ENCODE data around the gene RNF144A. TPM values are rescaled to one million over a fixed set of nuclear protein-coding genes. Genes with fewer than 3 reads are reported as not detected.

RNF144A gene
- total and polyA plus RNA-seq, 10 of the 15 experiments (the other 5 are each of a cell fraction or from before 2014, with no cell fraction given) = 0.02 to 12.1 (median 0.48) TPM; not detected in 1

DNA sequence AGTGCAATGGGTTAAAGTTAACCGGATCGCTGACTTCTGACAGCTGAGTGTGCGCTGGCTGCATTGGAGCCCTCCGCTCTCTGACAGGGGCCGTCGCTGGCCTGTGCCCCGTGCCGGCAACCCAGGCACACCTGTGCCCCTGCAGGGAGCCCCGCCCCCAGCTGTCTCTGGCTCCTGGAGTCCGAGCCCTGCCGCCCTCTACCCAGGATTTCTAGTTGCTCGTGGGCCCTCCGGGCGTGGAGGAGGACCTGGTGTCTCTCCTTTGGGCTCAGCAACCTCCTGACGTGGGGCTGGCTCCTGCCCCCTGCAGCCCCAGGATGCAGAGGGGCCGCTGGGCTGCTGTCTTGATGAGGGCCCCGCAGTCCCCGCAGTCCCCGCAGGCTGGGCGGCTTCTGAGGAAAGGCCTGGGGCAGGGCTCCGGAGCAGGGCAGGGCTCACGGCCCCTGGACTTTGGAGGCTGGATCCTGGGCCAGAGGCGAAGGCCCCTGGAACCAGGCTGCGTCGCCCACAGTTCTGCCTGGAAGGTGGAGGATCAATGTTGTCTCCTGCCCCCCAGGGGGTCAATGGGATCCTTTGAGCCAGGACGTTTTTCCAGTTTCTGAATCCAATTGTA, 172.8 kb downstream of the RNF144A start:
- H4K20me1 ChIP-seq (ENCODE audit: control insufficient read depth, insufficient read depth) = no peaks in the 10 kb centered on the region
- peaks cover 0 to 3% of the 10 kb centered on the region in 2 experiments; a peak in 1 of 4 replicates for H3K27me3 ChIP-seq (replicated peaks in 1 of 2; ENCODE audit: control insufficient read depth in 2 of 2, insufficient read depth in 2 of 2, low read length in 1 of 2)
- no TSS peak for BruUV-seq (replicated peaks)
- TF ChIP-seq SP1 (IDR thresholded peaks at IDR 0.05; ENCODE audit: low read depth, low read length) (no peak), RBBP5 (conservative IDR thresholded peaks at IDR 0.05) (no peak), FOXK2 (IDR thresholded peaks at IDR 0.05) (no peak), ZNF217 (IDR thresholded peaks at IDR 0.05) (no peak), CBFB (IDR thresholded peaks at IDR 0.05; ENCODE audit: low read depth) (no peak), TBL1XR1 (IDR thresholded peaks at IDR 0.05; ENCODE audit: low read depth, low read length) (no peak)
- FAIRE-seq (no peak), DNase-seq (ENCODE audit: low read depth, low spot score) (no peak), ATAC-seq (no peak)
- no peaks in the 10 kb centered on the region for H3K36me3 ChIP-seq (ENCODE audit: control insufficient read depth in 2 of 2, insufficient read depth in 2 of 2, low read length in 1 of 2)
- no peaks in the 10 kb centered on the region for H3K9me3 ChIP-seq (replicated peaks; ENCODE audit: control insufficient read depth, insufficient read depth, low read length)
- ChIA-PET SMC1A (ENCODE audit: uncharacterized antibody, unreplicated experiment) (no interaction called here), CTCF (interaction anchor here (1.4 kb wide), 1 partner anchor 173 kb away, joined by 3 read pairs; the partner anchor contains the start of gene RNF144A), RAD21 (ENCODE audit: unreplicated experiment) (no interaction called here), POLR2A (no interaction called here)
- H3K79me2 ChIP-seq (ENCODE audit: control insufficient read depth, insufficient read depth, low read length) = no peaks in the 10 kb centered on the region
- H3K4me3 ChIP-seq = no peak overlapping the region
- no peak overlapping the region for H3K27ac ChIP-seq (ENCODE audit: control insufficient read depth, insufficient read depth)
- no peak overlapping the region for H3K9ac ChIP-seq (ENCODE audit: control insufficient read depth, insufficient read depth, low read length)
- in situ Hi-C loops (cut with MboI) (loop anchor here (10.0 kb wide), 1 partner anchor 1595 kb away; the partner anchor contains the start of gene ID2), intact Hi-C loops (cut with micrococcal nuclease; ENCODE audit: unreplicated experiment) (loop anchor here (10.0 kb wide), 1 partner anchor 585 kb away; no protein-coding TSS in a partner anchor)
- H3K4me1 ChIP-seq (ENCODE audit: control insufficient read depth, insufficient read depth, low read length) = no peaks in the 10 kb centered on the region
- H2AFZ ChIP-seq (ENCODE audit: control insufficient read depth, low read depth, low read length) = no peak overlapping the region
- 53% methylated on average over 23 of the region's 26 CpGs for WGBS (ENCODE audit: insufficient coverage, insufficient replicate concordance, low lambda C conversion rate, missing lambda C conversion rate)
- H3K4me2 ChIP-seq (ENCODE audit: control insufficient read depth, insufficient read depth) = no peak overlapping the region

DNA sequence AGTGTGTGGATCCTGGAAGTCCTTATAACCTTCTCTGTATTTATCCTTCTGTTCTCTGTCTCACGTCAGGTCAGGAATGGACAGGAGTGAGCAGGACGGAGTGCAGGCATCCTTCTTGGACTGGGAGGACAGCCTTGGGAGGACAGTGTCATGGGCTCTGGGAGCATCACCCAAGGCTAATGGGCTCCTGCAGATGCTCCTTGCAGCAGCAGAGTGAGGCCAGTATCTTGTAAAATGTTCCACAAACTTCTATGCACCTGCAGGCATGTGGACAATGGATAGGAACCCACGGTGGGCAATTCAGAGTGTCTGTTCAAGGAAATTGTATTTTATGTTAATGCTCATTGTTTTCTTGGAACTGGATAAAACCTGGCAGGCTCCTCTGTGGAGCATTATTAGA, 176.2 kb downstream of the RNF144A start:
- 23% methylated on average over 3 of the region's 3 CpGs for WGBS (ENCODE audit: insufficient coverage, insufficient replicate concordance, low lambda C conversion rate, missing lambda C conversion rate)
- Histone ChIP-seq H3K36me3 (ENCODE audit: control insufficient read depth in 2 of 2, insufficient read depth in 2 of 2, low read length in 1 of 2) (no peaks in the 10 kb centered on the region), H2AFZ (ENCODE audit: control insufficient read depth, low read depth, low read length) (no peak overlapping the region), H3K27me3 (replicated peaks in 1 of 2; ENCODE audit: control insufficient read depth in 2 of 2, insufficient read depth in 2 of 2, low read length in 1 of 2) (no peaks in the 10 kb centered on the region), H3K4me3 (no peak overlapping the region), H4K20me1 (ENCODE audit: control insufficient read depth, insufficient read depth) (no peaks in the 10 kb centered on the region), H3K79me2 (ENCODE audit: control insufficient read depth, insufficient read depth, low read length) (no peaks in the 10 kb centered on the region), H3K9ac (ENCODE audit: control insufficient read depth, insufficient read depth, low read length) (no peak overlapping the region), H3K4me1 (ENCODE audit: control insufficient read depth, insufficient read depth, low read length) (peaks cover 4% of the 10 kb centered on the region; the same call in 1 of the 2 replicates), H3K27ac (ENCODE audit: control insufficient read depth, insufficient read depth) (no peak overlapping the region), H3K9me3 (replicated peaks; ENCODE audit: control insufficient read depth, insufficient read depth, low read length) (no peaks in the 10 kb centered on the region), H3K4me2 (ENCODE audit: control insufficient read depth, insufficient read depth) (no peak overlapping the region)
- RAD21 ChIA-PET (ENCODE audit: unreplicated experiment) = no interaction called here
- SMC1A ChIA-PET (ENCODE audit: uncharacterized antibody, unreplicated experiment) = interaction anchor here (0.6 kb wide), 1 partner anchor 186 kb away, joined by 3 read pairs; no protein-coding TSS in a partner anchor
- in situ Hi-C loops (cut with MboI) = loop anchor here (10.0 kb wide), 1 partner anchor 1591 kb away; the partner anchor contains the start of gene ID2
- POLR2A ChIA-PET = no interaction called here
- no peak for TF ChIP-seq NR2F1 (conservative IDR thresholded peaks at IDR 0.05)
- no peak for TF ChIP-seq DPF2 (IDR thresholded peaks at IDR 0.05)
- no peak for TF ChIP-seq ETV6 (conservative IDR thresholded peaks at IDR 0.05 in 1 of 2, IDR thresholded peaks at IDR 0.05 in 1 of 2; ENCODE audit: borderline replicate concordance in 1 of 2, low read depth in 1 of 2)
- no peak for TF ChIP-seq RCOR1 (conservative IDR thresholded peaks at IDR 0.05; ENCODE audit: low read depth, low read length)
- TF ChIP-seq HCFC1 (IDR thresholded peaks at IDR 0.05; ENCODE audit: low read length) = no peak
- no peak for TF ChIP-seq ZBED1 (IDR thresholded peaks at IDR 0.05; ENCODE audit: borderline replicate concordance)
- no peak for TF ChIP-seq JUND (IDR thresholded peaks at IDR 0.05; ENCODE audit: low read depth, low read length)
- TF ChIP-seq, protein P1, sequence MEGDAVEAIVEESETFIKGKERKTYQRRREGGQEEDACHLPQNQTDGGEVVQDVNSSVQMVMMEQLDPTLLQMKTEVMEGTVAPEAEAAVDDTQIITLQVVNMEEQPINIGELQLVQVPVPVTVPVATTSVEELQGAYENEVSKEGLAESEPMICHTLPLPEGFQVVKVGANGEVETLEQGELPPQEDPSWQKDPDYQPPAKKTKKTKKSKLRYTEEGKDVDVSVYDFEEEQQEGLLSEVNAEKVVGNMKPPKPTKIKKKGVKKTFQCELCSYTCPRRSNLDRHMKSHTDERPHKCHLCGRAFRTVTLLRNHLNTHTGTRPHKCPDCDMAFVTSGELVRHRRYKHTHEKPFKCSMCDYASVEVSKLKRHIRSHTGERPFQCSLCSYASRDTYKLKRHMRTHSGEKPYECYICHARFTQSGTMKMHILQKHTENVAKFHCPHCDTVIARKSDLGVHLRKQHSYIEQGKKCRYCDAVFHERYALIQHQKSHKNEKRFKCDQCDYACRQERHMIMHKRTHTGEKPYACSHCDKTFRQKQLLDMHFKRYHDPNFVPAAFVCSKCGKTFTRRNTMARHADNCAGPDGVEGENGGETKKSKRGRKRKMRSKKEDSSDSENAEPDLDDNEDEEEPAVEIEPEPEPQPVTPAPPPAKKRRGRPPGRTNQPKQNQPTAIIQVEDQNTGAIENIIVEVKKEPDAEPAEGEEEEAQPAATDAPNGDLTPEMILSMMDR (IDR thresholded peaks at IDR 0.05 in 2 of 3, conservative IDR thresholded peaks at IDR 0.05 in 1 of 3; ENCODE audit: control insufficient read depth in 2 of 3, extremely low read depth in 1 of 3, insufficient read depth in 1 of 3, low read depth in 3 of 3, low read length in 3 of 3) = no peak
- TF ChIP-seq SMARCA5 (IDR thresholded peaks at IDR 0.05) = no peak
- no peak for TF ChIP-seq EGR1 (IDR thresholded peaks at IDR 0.05; ENCODE audit: borderline replicate concordance in 1 of 2, low read depth in 2 of 2, low read length in 2 of 2)
- TF ChIP-seq, protein P2, sequence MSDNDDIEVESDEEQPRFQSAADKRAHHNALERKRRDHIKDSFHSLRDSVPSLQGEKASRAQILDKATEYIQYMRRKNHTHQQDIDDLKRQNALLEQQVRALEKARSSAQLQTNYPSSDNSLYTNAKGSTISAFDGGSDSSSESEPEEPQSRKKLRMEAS (IDR thresholded peaks at IDR 0.05; ENCODE audit: low read depth, low read length) = no peak
- intact Hi-C loops (cut with micrococcal nuclease; ENCODE audit: unreplicated experiment) = loop anchor here (10.0 kb wide), 1 partner anchor 581 kb away; no protein-coding TSS in a partner anchor
- DNase-seq (ENCODE audit: low read depth, low spot score) (no peak), FAIRE-seq (no peak), ATAC-seq (no peak)
- no TSS peak for BruUV-seq (replicated peaks)
- CTCF ChIA-PET = no interaction called here
